Right lobe of liver (tissue), 6 donors: ENCODE data around the gene TNS1. TPM values are rescaled to one million over a fixed set of nuclear protein-coding genes. Genes with fewer than 3 reads are reported as not detected.

Source experiments
- ATAC-seq, 4 donors: fragments of 200-7000 bp; cut with Tn5 transposase; one replicate each; pipeline ENCODE4 v1.9.1; 2020; ENCODE audit warnings: mild to moderate bottlenecking in 4 of 4, moderate library complexity in 4 of 4
- DNase-seq, 3 donors: peaks; one replicate each; pipeline ENCODE4 v3.0.0-alpha.2; 2020
- H3K27ac ChIP-seq, 3 donors: fragments of 200-600 bp; one replicate each; pipeline ENCODE4 v1.8.0; 2022
- H3K27me3 ChIP-seq, 2 donors: fragments of 200-600 bp; one replicate each; pipeline ENCODE4 v1.8.0; 2022
- H3K36me3 ChIP-seq, 4 donors: fragments of 200-600 bp; sonication (generic) in 1 of 4; one replicate each; pipeline versions ENCODE4 v1.5.1 to v1.8.0; 2017 to 2022; ENCODE audit warnings: control low read depth in 1 of 4
- H3K4me1 ChIP-seq, 4 donors: fragments of 200-600 bp; sonication (generic) in 1 of 4; one replicate each; pipeline versions ENCODE4 v1.5.1 to v1.8.0; 2017 to 2022; ENCODE audit warnings: control low read depth in 1 of 4
- H3K4me3 ChIP-seq, 3 donors: fragments of 200-600 bp; one replicate each; pipeline ENCODE4 v1.8.0; 2022
- H3K9me3 ChIP-seq, 4 donors: fragments of 200-600 bp; sonication (generic) in 1 of 4; one replicate each; pipeline versions ENCODE4 v1.5.1 to v1.8.0; 2017 to 2022; ENCODE audit warnings: control low read depth in 1 of 4
- CTCF ChIP-seq, 4 donors: fragments of 200-600 bp in 3 of 4; fragments of 450-650 bp in 1 of 4; IDR thresholded peaks; one replicate each; pipeline versions ENCODE4 v1.5.1 to v1.8.0; 2016 to 2022; ENCODE audit warnings: antibody characterized with exemption in 4 of 4, mild to moderate bottlenecking in 2 of 4
- POLR2A ChIP-seq: fragments of 450-650 bp; IDR thresholded peaks from one replicate; pipeline ENCODE4 v1.6.1; 2017; ENCODE audit warnings: antibody characterized with exemption, mild to moderate bottlenecking
- WGBS: methylation state at CpG from one replicate; pipeline ENCODE4 v1.1.6; 2018; ENCODE audit warnings: low coverage, low lambda C conversion rate; ENCODE audit not compliant: insufficient coverage; ENCODE audit errors: missing lambda C conversion rate; 5-methylcytosine and 5-hydroxymethylcytosine counted together
- intact Hi-C, 2 donors: fragments of 100-400 bp; cut with DNase I; formaldehyde crosslinking; loops; one replicate each; pipeline versions ENCODE4 v1.11.2 to v1.14.1; 2022
- total RNA-seq, 6 experiments: library from RNA; depleted of rRNA in 2 of 6; stranded (reverse); fragments of >200 nt in 2 of 6; fragmentation: NEBNext Ultra II Directional in 3 of 6; extraction: Animal tissue kit (Norgen Biotek cat#: 25700) in 3 of 6; gene quantifications; one replicate each; pipeline versions ENCODE4 v1.1.0 to v1.2.4, GENCODE V29; 2016 to 2023
- donor health status: DM: no; HTN: yes; CAD: no.
- donor health status: DM: no; HTN: no; CAD: no.
- donor health status: DM: no; HTN: no; CAD: no.
- donor health status: DM: no; HTN: yes; CAD: no.
- donor health status: DM: no; HTN: yes; CAD: no.

Gene TNS1
- total RNA-seq, 6 experiments from 2014 or later = 68.4 to 209 (median 99.2) TPM

DNA sequence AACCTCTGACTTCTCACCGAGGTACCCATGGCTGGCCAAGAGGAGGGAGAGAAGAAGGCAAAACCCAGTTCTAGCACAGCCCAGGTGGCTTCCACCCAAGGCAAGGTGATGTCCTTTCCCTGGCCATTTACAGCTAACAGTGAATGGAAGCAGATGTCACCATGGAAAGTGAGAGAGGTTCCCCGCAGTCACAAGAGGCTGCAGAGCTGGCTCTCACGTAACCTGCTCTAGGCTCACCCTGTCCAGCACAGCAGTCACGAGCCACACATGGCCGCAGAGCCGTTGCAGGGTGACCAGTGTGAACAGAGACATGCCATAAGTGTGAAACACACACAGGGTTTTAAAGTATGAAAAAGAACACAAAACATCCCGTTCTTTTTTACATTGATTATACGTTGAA is 169.4 kb downstream of the TNS1 start:
- no peak for DNase-seq
- Histone ChIP-seq H3K36me3 (peaks cover 14 to 69% (median 42%) of the 10 kb centered on the region in 4 donors), H3K4me3 (no peak overlapping the region), H3K27me3 (no peaks in the 10 kb centered on the region), H3K27ac (no peak overlapping the region), H3K4me1 (no peaks in the 10 kb centered on the region), H3K9me3 (no peaks in the 10 kb centered on the region)
- no peak for ATAC-seq
- TF ChIP-seq CTCF (IDR thresholded peaks at IDR 0.05) = no peak
- TF ChIP-seq POLR2A = no peak
- 93% methylated on average over 7 of the region's 8 CpGs for WGBS
- intact Hi-C loops = no loop called here

DNA sequence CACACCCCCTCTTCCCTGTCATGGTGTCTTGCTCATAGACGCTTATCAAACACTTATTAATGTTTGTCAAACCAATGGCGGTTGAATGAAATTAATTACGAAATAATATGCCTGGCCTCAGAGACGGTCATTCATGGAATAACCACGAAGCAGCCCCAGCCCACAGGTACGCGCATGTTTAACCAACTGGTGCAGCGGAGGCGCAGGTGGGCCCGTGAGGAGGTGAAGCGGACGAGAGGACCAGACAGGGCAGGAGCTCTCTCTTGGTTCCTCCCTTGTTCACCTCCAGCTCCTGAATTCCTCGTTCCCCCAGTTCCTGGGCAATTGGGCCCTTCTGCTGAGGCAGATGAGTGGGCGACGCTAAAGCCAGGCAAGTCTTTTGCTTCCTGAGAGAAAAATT is 169.8 kb downstream of the TNS1 start:
- no peaks in the 10 kb centered on the region for H3K9me3 ChIP-seq
- intact Hi-C loops = no loop called here
- no peak for DNase-seq
- H3K4me3 ChIP-seq = no peak overlapping the region
- 73% methylated on average over 10 of the region's 15 CpGs for WGBS
- TF ChIP-seq POLR2A (no peak), CTCF (IDR thresholded peaks at IDR 0.05) (no peak)
- ATAC-seq = no peak
- H3K36me3 ChIP-seq = peaks cover 14 to 72% (median 42%) of the 10 kb centered on the region in 4 donors
- no peaks in the 10 kb centered on the region for H3K27me3 ChIP-seq
- no peak overlapping the region for H3K27ac ChIP-seq
- peaks cover 0 to under 1% (median 0%) of the 10 kb centered on the region in 4 donors for H3K4me1 ChIP-seq

- peaks cover 14 to 80% (median 42%) of the 10 kb centered on the region in 4 donors for H3K36me3 ChIP-seq
- no peak overlapping the region for H3K27ac ChIP-seq
- no peak overlapping the region for H3K4me3 ChIP-seq
- no peaks in the 10 kb centered on the region for H3K27me3 ChIP-seq
- TF ChIP-seq POLR2A (no peak), CTCF (IDR thresholded peaks at IDR 0.05) (no peak)
- DNase-seq (no peak), ATAC-seq (no peak)
- H3K9me3 ChIP-seq = no peaks in the 10 kb centered on the region
- WGBS = no CpG with 5 or more reads among the region's 5 CpGs
- intact Hi-C loops = no loop called here
- H3K4me1 ChIP-seq = peaks cover 0 to 8% (median 0%) of the 10 kb centered on the region in 4 donors
Observed at GRCh38 chr2:217832115-217832514, 170.7 kb downstream of the TNS1 start.

GRCh38 chr2:217831306-217831705 is 171.5 kb downstream of the TNS1 start:
- Histone ChIP-seq H3K27ac (no peak overlapping the region), H3K9me3 (no peaks in the 10 kb centered on the region), H3K4me1 (peaks cover 0 to 9% (median 0%) of the 10 kb centered on the region in 4 donors), H3K36me3 (peaks cover 14 to 87% (median 41%) of the 10 kb centered on the region in 4 donors), H3K27me3 (no peaks in the 10 kb centered on the region), H3K4me3 (no peak overlapping the region)
- intact Hi-C loops = no loop called here
- TF ChIP-seq POLR2A = no peak
- TF ChIP-seq CTCF (IDR thresholded peaks at IDR 0.05) = no peak
- 67% methylated on average over 7 of the region's 10 CpGs for WGBS
- no peak for DNase-seq
- no peak for ATAC-seq

DNA sequence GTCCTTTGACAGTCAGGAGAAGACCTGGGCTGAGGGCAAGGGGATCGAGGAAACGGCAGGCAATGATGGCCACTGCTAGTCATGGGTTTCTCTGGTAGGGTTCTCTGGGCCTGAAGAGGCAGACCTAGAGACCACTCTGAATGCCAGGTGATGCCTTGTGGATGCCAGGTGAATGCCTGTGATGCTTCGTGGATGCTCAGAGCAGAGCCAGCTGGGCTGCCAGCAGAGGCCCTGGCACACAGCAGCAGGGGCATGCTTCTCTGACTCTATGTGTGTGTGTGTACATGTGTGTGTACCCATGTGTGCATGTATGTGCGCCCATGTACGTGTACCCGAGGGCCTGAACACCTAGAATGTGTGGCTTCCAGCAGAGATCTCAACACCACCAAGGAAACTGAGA is 172.0 kb downstream of the TNS1 start:
- DNase-seq (no peak), ATAC-seq (no peak)
- Histone ChIP-seq H3K9me3 (no peaks in the 10 kb centered on the region), H3K36me3 (peaks cover 9 to 82% (median 39%) of the 10 kb centered on the region in 4 donors), H3K4me1 (peaks cover 0 to 9% (median 0%) of the 10 kb centered on the region in 4 donors), H3K27me3 (no peaks in the 10 kb centered on the region), H3K4me3 (no peak overlapping the region), H3K27ac (no peak overlapping the region)
- intact Hi-C loops = no loop called here
- 100% methylated on average over 2 of the region's 6 CpGs for WGBS
- TF ChIP-seq POLR2A = no peak
- no peak for TF ChIP-seq CTCF (IDR thresholded peaks at IDR 0.05)
